HEK293T (cell line): Measurements from ENCODE around the gene ATP10A.

Source experiments
- ELF4 ChIP-seq: fragments of 450-650 bp; IDR thresholded peaks from 2 replicates; pipeline ENCODE4 v1.6.1; 2017; ENCODE audit warnings: antibody characterized with exemption
- FOXM1 ChIP-seq: fragments of 450-650 bp; IDR thresholded peaks from 2 replicates; pipeline ENCODE4 v1.6.1; 2017; ENCODE audit warnings: mild to moderate bottlenecking, borderline replicate concordance
- L3MBTL2 ChIP-seq: fragments of 450-650 bp; conservative IDR thresholded peaks from 2 replicates; pipeline ENCODE4 v1.6.1; 2016; ENCODE audit warnings: mild to moderate bottlenecking
- NFRKB ChIP-seq: fragments of 450-650 bp; IDR thresholded peaks from 2 replicates; pipeline ENCODE4 v1.6.1; 2016; ENCODE audit warnings: mild to moderate bottlenecking, moderate library complexity
- SP1 ChIP-seq: fragments of 450-650 bp; IDR thresholded peaks from 2 replicates; pipeline ENCODE4 v1.6.1; 2017
- TARDBP ChIP-seq: fragments of 450-650 bp; IDR thresholded peaks from 2 replicates; pipeline ENCODE4 v1.6.1; 2016
- ZNF384 ChIP-seq: fragments of 450-650 bp; IDR thresholded peaks from 2 replicates; pipeline ENCODE4 v1.6.1; 2016

GRCh38 chr15:25846377-25846776 is 16.8 kb downstream of the ATP10A start:
- TF ChIP-seq NFRKB (no peak), ELF4 (no peak), FOXM1 (no peak), SP1 (no peak), L3MBTL2 (no peak; the same call in 1 of the 2 replicates), ZNF384 (no peak), TARDBP (no peak)
